ENCODE data around the gene HSD17B14.

Gene HSD17B14

DNA sequence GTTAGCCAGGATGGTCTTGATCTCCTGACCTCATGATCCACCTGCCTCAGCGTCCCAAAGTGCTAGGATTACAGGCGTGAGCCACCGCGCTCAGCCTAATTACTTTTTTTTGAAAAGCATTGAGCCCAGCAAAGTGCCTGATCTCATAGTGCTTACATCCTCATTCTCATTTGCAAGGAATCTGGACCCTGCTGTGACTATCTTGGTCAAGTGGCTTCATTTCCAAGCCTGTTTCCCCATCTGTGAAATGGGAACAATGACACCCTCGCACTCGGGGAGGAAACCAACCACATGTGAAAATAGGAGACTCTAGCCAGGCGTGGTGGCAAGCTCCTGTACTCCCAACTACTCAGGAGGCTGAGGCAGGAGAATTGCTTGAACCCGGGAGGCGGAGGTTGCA is 33.8 kb upstream of the HSD17B14 start:
- H3K4me3 ChIP-seq (replicated peaks in 1 of 2; ENCODE audit: low read depth in 2 of 2, low read length in 2 of 2) = no peak overlapping the region
- DNase-seq (ENCODE audit: low read depth in 2 of 2) = no peak
- TF ChIP-seq CTCF (IDR thresholded peaks at IDR 0.05; ENCODE audit: low read depth, low read length) = no peak

GRCh38 chr19:48868114-48868886 is 32.0 kb upstream of the HSD17B14 start, which contains the start of gene PLEKHA4:
Gene PLEKHA4, minus strand, starts transcription at chr19:48868617. Its CDS starts 997 bp downstream, at chr19:48867620.
- no peak for TF ChIP-seq CTCF (IDR thresholded peaks at IDR 0.05; ENCODE audit: low read depth, low read length)
- DNase-seq (ENCODE audit: low read depth in 2 of 2) = peak; percentile 50 to 73
- H3K4me3 ChIP-seq (replicated peaks in 1 of 2; ENCODE audit: low read depth in 2 of 2, low read length in 2 of 2) = peak within 1 kb of the TSS; percentile 49 to 54

- H3K4me3 ChIP-seq (replicated peaks in 1 of 2; ENCODE audit: low read depth in 2 of 2, low read length in 2 of 2) = peak overlapping the region; percentile 49 to 54
- TF ChIP-seq CTCF (IDR thresholded peaks at IDR 0.05; ENCODE audit: low read depth, low read length) = no peak
- no peak for DNase-seq (ENCODE audit: low read depth in 2 of 2)
These were observed 31.4 kb upstream of the HSD17B14 start for GRCh38 chr19:48867746-48868113.

DNA sequence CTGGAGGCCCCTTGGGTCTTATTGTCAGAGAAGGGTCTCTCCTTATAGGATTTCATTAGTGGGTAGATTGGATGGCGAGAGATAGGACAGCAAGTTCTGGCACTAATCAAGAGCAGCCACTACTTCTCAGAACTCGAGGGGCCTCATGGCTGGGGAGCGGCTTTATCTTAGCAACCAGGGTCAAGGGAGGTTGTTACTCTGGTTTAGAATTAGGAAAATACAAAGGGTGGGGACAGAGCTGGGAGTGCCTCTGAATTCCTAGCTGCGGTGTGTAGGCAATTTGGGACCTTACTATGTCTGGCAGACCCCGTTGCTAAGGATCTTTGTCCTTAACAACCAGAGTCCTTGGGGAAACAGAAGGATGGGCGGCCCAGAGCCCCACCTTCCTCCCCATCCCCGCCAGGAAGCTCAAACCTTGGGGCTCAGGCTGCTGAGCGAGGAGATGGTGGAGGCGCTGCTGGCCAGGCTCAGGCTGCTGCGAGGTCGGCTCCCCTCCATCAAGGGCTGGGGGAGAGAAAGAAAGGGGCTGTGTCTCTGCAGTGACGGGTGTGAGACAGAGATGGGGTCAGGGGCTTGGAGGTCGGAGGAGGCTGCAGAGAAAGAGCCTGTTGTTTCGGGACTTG is 30.9 kb upstream of the HSD17B14 start:
- H3K4me3 ChIP-seq (replicated peaks in 1 of 2; ENCODE audit: low read depth in 2 of 2, low read length in 2 of 2) = peak overlapping the region; percentile 49 to 54
- TF ChIP-seq CTCF (IDR thresholded peaks at IDR 0.05; ENCODE audit: low read depth, low read length) = no peak
- peak in 1 of 2 donors; percentile 52 for DNase-seq (ENCODE audit: low read depth in 2 of 2)

DNA sequence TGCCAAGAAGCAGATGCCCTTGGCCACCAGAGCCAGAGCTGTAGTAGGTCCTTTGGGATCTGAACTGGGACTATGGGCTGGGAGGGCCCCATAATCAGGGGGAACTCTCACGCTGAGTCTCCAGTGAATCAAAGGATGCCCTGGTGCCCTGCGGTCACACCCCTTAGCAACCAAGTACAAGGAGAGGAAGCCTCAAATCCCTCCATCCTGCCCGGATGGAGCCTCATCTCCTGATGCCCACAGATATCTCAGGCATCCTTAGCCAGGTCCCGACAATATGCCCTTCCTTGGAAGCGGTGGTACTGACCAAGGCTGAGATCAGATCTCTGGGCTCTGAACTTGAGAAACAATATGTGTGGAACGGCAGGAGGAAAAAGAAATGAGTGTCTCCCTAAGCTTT is 30.4 kb upstream of the HSD17B14 start:
- DNase-seq (ENCODE audit: low read depth in 2 of 2) = no peak
- no peak for TF ChIP-seq CTCF (IDR thresholded peaks at IDR 0.05; ENCODE audit: low read depth, low read length)
- peak overlapping the region in 1 of 2 donors; percentile 54 for H3K4me3 ChIP-seq (replicated peaks in 1 of 2; ENCODE audit: low read depth in 2 of 2, low read length in 2 of 2)

GRCh38 chr19:48862827-48863226 is 26.5 kb upstream of the HSD17B14 start:
- H3K4me3 ChIP-seq (replicated peaks in 1 of 2; ENCODE audit: low read depth in 2 of 2, low read length in 2 of 2) = no peak overlapping the region
- TF ChIP-seq CTCF (IDR thresholded peaks at IDR 0.05; ENCODE audit: low read depth, low read length) = no peak
- no peak for DNase-seq (ENCODE audit: low read depth in 2 of 2)
